Stimulated activated CD8-positive, alpha-beta memory T cell treated with anti-CD3 and anti-CD28 coated beads, Interleukin-15, amount 100 ng/mL, for 4 hours (primary cell): ENCODE results near the gene PLEKHA7.
"Not testable (repeated sequence)": the region's sequence is repeated elsewhere in the genome, so short reads cannot be mapped to it uniquely, and the experiment has no call there.

Experiments
- DNase-seq, 2 donors: peaks; one replicate each; pipeline ENCODE4 v3.0.0-alpha.2; 2020; ENCODE audit warnings: low read depth in 2 of 2

The PLEKHA7 gene

DNA sequence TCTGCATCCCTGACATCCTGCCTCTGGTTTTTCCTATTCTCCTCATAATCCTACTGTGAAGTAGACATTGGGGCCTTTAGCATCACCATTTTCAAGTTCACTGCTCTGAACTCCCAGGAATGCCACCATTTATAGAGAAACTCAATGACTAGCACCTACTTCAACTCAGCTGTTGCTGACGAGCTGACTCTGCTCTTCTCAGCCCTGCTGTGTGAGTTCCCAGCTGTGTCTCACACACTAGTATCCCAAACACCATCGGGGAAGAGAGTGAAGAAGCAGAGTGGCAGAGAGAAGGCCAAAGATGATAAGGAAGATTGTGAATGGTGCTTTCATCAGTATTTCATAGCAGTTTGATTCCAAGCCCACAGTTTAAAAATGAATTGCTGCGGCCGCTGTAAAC lies 71.9 kb downstream of the PLEKHA7 start:
- no peak for DNase-seq

DNA sequence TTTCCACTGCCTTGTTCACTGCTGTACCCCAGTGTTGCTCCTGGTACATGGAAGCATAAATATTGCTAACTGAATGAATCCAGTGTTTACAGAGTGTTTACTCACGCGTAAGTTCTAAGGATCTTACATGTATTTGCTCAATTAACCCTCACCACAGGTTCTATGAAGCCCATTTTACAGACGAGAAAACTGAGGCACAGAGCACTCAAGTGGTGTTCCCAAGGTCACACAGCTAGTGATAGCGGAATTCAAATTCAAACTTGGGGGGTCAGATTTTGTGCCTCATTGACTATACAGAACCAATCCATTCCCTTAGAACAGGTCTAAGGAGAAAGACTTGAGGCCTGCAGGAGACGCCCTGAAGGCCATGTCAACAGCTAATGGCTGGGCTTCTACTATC lies 72.3 kb downstream of the PLEKHA7 start:
- DNase-seq: no peak

DNA sequence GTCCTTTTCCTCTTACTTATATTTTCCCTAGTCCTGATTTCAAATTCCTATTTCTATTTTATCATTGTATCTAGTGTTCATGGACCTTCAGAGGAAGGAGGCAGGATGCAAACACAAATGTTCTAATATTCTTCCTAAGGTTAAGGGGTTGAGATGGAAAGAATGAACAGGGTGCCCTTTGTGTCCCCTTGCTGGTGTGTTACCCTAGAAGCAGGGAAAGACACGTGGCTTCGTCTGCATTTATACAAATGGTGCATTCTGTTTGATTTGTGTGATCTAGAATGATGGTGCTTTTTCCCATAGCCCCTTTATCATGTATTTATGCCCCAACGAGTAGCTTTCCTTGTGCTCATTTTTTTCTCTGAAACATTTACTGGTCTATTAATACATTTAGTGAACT lies 76.2 kb downstream of the PLEKHA7 start:
- no peak for DNase-seq

DNA sequence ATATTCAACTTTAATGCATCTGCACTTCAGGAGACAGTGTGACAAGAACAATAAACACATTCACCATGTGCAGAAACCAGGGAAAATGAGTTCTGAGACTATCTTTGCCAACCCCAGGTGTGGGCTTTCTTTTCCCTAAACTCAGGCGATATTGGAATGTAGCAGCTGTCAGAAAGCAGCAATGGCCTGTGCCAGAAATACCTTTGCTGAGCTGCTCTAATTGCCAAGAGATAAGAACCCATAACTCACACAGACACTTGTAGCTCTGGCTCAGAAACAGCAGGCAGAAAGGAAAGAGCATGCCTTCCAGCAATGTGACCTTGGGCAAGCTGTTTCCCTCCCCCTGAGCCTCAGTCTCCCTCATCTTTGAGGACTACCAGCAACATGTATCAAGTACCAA lies 77.6 kb downstream of the PLEKHA7 start:
- DNase-seq: no peak

DNA sequence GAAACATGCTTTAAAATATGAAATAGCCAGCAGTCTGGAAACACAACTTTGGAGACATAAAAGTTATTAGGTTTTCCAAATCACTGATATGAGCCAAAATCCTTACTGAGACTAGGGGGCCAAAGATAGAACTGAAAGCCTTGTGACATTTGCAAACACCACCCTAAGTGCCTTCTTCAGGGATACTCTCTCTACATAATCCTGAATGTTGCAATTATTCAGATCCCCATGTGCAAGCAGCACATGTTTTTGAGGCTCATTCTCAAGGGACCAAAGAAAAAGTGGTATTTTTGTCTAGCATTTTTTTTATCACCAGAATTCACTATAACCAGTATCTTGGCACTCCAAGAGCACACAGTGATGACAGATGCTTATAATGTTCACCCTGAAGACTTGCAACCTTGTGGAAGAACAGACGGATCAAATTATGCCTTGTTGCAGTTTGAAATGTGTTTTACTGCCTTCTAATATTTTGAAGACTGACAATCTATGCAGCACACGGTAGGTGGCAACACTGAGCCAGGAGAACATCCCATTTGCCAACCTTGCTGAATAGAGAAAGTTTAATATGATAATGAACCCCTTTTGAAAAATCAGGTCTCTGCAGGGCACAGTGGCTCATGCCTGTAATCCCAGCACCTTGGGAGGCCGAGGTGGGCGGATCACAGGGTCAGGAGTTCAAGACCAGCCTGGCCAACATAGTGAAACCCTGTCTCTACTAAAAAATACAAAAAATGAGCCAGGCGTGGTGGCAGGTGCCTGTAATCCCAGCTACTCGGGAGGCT lies 78.5 kb downstream of the PLEKHA7 start:
- no peak for DNase-seq

DNA sequence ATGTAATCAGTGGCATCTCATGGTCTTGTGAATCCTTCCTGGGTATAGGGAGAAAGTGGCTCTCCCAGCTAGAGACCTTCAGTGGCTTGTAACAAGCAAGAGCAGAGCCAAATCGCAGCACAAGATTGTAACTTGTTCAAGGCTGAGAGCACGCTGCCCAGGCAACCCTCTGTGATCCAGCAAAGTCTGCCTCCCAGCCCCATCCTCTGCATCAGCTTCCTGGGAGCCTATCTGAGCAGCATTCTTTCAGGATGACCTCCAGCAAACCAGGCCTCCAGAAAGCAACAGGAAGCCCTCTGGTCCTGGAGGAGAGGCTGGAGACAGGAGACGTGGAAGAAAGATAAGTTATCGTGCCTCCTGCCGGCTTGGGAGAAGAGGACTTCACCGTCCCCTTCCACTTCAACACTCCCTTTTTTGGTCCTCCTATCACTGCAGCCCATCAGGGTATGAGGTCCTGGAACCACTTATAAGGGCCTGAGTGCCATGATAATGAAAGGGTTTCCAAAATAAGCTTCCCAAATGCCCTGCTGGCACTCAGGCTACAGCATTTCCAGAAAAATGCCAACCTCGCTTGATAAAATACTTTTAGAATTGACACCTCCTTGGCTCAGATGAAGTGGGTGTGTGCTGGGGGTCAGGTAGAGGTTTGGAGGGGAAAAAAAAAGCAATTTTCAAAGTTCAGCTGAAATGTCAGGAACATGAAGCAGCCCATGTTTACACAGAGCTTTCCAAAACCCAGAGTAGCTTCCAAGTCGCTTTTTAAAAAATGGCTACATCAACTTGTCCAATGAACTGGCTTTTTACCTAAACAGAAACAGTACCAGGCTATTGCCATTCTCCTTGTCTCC lies 80.2 kb downstream of the PLEKHA7 start:
- DNase-seq: no peak

DNA sequence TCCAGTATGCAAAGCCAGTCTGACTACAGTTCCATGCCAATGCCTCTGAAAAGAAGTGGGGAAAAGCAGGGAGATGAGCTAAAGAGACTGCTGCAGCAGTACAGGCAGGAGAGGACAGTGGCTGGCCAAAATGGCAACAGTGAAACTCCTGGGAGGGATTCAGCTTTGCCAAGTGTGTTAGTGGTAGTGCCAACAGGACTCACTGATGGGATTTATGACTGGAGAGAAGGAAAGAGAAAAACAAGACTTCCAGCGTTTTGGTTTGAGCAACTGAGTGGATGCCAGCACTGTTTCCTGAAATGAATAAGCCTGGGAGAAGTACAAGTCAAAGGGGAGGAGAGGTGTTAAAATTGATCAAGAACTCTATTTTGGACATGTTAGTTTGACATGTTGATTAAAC lies 80.9 kb downstream of the PLEKHA7 start:
- DNase-seq: no peak

DNA sequence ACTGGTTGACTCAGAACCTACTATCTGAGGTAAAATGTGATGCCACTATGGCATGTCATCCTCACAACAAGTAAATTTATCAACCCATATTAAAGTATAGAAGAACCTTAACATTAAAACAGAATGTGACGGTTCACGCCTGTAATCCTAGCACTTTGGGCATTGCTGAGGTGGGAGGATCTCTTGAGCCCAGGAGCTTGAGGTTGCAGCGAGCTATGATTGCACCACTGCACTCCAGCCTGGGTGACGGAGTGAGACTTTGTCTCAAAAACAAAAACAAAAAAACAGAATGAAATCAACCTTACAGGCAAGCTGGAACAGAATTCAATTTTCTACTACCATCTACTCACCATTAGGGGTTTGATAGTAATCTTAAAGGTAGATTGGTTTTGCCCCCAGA lies 86.2 kb downstream of the PLEKHA7 start:
- DNase-seq: no peak

DNA sequence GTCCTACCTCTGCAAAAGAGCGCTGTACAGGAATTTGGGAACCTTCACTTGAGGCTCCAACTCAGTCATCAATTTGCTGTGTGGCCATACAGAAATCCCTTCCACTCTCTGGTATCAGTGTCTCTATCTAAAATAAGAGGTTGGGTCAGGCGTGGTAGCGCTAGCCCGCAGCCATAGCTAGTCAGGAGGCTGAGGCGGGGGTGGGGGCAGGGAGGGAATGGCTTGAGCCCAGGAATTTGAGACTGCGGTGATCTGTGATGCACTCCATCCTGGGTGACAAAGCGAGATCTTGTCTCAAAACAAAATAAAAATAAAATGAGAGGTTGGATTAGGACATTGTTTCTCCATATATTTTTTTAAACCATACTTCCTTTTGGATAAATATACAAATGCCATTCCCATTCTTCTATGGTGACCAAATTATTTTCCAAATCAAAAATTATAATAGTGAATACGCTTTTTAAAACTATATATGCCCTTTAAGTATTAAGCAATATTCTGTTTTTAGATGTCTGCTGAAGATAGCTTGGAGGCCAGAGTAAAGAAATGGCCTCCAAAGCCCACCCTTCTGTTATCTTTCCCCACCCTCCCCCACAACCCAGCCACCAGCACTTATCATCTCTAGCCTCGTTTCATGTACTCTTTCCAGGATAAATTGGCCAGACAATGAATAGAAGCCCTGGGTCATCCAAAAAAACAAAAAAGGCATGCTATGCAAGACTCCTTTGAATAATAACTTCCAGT lies 87.2 kb downstream of the PLEKHA7 start:
- DNase-seq: no peak

DNA sequence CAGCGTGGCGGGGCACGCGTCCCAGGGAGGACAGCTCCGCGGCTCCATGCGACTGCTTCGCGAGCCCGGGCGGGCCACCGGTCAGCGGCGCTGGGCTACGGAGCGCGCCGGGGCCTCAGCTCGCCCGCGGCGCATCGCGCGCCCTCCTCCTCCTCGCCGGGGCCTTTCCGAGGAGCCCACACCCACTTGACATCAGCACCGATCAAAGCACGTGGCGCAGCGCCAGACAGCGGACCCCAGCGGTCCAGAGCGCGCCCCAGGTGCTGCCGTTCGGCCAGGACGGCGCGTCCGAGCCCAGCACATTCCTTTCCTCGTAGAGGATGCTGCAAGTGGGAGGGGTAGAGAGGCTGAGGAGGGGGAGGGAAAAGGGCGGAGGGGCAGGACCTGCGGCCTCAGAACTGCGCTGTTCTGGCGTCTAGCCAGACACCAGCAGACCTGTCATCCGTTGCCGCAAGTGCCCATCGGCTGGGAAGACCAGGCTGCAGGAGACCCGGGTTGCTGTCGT lies 88.6 kb downstream of the PLEKHA7 start:
- no peak for DNase-seq

DNA sequence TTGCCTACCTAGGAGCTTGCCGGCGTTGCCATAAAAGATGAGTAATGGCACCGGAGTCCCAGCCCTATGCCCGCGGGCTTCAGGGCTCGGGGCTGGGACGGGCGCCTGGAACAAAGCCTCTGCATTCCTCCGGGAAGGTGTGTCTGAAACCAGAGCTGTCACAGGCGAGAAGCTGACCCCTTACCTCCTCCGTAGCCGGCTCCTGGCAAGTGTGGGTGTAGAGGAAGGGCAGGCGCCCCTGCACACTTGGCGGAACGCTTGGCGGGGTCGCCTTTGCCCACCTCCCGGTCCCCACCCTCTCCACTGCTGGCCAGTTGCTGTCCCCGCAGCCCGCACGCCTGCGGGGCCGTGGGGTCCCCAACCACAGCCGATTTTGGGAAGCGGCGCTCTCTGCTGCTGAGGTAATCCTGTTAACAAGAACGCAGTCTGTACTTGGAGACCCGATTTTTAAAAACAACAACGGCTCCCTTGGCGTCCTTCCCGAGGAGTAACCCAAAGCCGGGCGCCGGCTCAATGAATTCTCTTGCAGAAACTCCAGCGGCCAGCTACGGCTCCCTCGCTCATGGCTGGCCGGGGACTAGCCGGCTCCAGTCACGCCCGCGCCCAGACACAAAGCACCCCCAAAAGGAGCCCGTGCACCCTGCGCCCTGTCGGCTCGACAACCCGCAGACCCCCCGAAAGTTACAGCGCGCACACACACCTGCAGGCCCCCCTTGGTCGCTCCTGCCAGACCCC lies 89.2 kb downstream of the PLEKHA7 start:
- no peak for DNase-seq

DNA sequence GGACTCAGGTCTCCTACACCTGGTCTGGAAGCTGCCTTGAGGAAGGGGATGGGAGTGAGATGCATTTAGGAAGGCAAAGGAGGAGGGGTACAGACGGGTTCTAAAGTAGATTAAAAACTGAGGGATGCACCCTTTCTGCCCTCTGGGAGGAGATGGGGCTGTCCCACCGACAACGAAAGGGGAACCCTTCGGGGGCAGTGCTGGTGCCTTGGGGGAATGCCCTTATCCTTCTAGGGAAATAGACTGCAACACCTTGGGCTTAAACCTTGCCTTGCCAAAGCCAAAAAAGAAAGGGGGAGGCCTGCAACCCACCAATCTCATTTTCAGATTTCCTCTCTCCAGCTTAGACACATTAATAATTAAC lies 89.8 kb downstream of the PLEKHA7 start:
- no peak for DNase-seq

DNA sequence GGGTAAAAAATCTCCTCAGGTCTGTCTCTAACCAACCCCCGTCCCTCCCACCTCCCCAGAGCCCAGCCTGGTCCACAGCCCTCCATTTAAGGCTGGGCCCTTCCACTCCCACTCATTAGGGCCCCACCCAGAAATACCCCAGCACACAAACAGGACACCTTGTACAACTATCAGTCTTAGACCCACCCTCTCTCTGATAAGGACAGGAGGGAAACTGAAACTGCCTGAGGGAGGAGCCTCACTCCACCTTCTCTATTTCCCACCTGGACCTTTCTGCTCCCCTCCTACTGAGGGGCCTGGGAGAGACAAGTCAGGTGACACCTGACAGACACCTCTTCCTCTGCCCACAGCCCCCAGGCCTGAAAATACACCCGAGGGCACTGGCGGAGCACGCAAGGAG lies 90.2 kb downstream of the PLEKHA7 start:
- no peak for DNase-seq

DNA sequence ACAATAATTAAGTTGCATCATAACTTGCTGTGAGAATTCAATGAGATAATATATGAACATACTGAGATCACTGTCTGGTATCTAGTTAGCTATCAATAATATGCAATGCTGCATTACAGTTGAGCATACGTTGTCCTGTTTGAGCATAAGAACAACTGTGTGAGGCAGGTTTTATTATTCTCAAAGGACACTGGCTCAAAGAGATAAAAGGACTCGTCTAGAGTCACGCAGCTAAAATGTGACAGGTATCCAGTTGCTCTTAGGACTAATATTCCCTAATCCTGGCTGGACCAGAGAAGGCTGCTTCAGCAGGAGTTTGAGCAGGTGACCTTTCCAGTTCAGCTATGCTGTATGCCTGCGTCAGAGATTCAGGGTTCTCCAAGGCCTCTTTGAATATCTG lies 92.5 kb downstream of the PLEKHA7 start:
- DNase-seq: no peak

DNA sequence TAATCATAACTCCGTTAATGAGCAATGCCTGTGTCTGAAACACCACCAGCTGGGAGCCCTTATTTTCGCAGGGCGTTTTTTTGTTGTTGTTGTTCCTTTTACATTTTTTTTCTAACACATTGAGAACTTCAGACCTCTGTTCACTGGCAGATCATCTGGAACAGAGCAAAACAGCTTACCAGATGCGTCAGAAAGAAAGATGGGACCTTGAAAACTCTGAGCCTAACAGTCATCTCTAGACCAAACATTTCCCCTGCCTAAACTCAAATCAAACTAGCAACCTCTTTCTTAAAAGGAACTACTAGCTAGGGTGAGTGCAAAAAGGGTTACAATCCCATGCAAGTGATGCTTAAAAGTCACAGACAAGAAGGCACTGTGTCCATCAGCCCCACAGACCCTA lies 93.2 kb downstream of the PLEKHA7 start:
- DNase-seq: no peak

DNA sequence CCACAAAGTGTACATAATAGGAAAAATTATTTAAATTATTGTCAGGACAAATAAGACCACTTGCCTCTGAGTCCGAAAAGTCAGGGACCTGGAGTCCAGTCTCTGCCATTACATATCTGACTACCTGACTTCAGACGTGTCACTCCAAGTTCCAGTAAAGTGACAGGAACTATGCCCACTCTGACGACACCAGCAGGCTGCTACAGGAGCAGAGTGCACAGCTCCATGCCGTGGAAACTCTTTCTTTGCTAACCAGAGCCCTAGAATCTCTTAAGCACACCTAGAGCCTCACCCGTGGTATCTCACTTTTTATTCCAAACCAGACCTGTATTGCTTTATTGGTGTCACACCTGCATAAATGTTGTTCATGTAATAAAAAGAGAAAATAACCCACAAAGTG lies 93.7 kb downstream of the PLEKHA7 start:
- no peak for DNase-seq

DNA sequence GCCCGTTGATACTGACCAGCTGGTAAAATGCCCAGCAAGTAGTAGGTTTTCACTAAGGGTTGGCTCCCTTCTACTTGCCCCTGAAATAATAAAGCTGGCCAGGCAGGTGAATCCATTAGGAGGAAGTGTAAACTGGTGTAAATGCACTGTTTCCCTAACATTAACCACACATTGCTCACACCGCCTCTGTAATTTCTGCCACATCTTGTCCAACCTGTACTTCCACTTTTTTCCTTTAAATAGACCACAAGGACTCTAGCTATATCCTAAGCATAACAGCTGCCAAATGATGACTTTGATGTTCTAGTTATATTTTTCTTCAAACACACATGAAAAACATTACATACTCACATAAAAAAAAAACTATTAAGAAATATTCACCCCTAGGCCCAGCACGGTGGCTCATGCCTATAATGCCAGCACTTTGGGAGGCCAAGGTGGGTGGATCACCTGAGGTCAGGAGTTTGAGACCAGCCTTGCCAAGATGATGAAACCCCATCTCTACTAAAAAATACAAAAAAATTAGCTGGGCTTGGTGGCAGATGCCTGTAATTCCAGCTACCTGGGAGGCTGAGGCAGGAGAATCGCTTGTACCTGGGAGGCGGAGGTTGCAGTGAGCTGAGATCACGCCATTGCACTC lies 95.6 kb downstream of the PLEKHA7 start:
- not testable (repeated sequence) for DNase-seq

DNA sequence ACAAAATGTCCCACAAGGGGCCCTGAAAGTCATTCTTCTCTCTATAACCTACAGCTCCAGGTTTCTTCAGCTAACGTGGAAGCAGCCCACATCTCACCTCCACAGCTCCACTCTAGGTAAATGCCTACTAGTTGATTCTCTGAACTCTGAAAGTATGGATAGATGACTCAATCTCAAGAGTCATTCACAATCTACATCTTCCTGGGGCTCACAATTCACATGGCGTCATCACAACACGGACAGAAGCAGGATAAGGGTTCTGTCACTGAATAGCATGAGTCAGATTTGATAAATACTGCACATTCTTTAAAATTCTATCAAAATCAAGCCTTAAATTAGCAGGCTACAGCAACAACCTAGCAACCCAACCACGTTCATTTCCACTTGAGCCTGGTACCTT lies 96.3 kb downstream of the PLEKHA7 start:
- no peak for DNase-seq

DNA sequence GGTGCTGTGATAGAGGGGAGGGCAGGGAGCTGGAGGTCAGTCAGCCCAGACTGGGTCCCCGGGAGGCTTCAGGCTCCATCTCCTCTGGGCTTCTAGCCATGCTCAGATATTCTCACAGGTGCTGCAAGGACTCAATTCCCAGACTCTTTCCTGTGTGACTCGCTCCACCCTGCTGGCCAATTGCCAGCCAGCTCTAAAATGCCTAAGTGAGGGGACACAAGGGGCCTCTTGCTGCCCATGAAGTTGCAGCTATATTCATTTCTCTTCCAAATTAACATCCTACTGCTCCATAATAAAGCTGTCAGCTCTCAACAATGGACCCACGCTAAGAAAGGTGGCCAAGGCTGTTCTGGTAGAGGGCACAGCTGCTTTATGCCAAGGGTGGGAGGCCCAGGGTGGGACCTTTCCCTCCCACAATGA lies 101.5 kb downstream of the PLEKHA7 start:
- DNase-seq: no peak

DNA sequence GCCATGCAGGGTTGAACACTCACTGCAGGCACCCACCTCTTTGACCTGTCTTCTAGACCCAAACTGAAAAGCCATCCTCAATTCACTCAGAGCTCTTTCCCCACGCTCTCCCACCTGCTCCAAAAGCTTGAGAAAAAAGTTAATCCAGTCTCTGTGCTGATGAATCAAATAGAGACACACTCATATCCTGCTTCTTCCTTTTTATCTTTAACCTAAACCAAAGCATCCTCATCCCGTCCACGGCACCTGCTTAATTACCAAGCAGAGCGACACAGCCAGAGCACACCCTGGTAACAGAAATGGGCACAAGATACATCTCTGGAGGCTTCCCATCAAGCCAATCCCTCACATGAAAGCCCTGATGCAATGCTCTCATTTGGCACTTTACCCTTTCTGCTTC lies 102.6 kb downstream of the PLEKHA7 start:
- DNase-seq: no peak

DNA sequence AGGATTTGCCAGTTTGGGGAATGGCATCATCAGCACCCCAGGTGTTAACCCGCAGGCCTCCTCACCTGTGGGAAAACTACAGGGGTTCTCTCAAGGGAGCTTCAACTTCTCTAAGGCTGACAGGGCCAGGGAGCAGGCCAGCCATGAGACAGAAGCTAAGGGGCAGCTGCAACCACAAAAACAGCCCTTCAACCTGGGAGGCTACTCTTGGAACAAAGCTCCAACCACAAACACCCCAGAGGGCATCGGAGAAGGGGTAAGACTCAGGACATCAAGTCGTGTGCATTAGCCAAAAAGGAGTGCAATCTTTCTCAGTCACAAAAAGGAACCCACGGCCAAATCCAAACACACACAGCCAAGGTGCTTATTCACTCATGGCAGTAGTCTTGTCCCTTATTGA lies 103.0 kb downstream of the PLEKHA7 start:
- no peak for DNase-seq
